Colon (tissue), 2 donors: ENCODE data around the gene IQGAP1.
"Not testable (repeated sequence)": the region's sequence is repeated elsewhere in the genome, so short reads cannot be mapped to it uniquely, and the experiment has no call there.

Experiments used
- FAIRE-seq: peaks from 2 replicates; lab custom pipeline; 2012; peaks lifted over from hg19 to GRCh38; lab: Jason Lieb, UNC
- donor health status: control.
- donor health status: control.

Gene IQGAP1

GRCh38 chr15:90483637-90484036, 95.6 kb downstream of the IQGAP1 start:
- FAIRE-seq = no peak

GRCh38 chr15:90487186-90487585, 99.1 kb downstream of the IQGAP1 start:
- FAIRE-seq = no peak

GRCh38 chr15:90489514-90489913, 101.5 kb downstream of the IQGAP1 start:
- no peak for FAIRE-seq

GRCh38 chr15:90489944-90490343, 101.9 kb downstream of the IQGAP1 start:
- FAIRE-seq = no peak

- no peak for FAIRE-seq
Measured at GRCh38 chr15:90493647-90494046, 105.6 kb downstream of the IQGAP1 start.

GRCh38 chr15:90495067-90495466, 107.0 kb downstream of the IQGAP1 start:
- no peak for FAIRE-seq

GRCh38 chr15:90496791-90497190, 108.7 kb downstream of the IQGAP1 start:
- no peak for FAIRE-seq

- no peak for FAIRE-seq
Measured at GRCh38 chr15:90497376-90497775, 109.3 kb downstream of the IQGAP1 start.

GRCh38 chr15:90497912-90498311, 109.9 kb downstream of the IQGAP1 start:
- FAIRE-seq = no peak

- FAIRE-seq = no peak
Measured at GRCh38 chr15:90500171-90500570, 112.1 kb downstream of the IQGAP1 start.

GRCh38 chr15:90501898-90502297, 113.9 kb downstream of the IQGAP1 start:
- no peak for FAIRE-seq

- FAIRE-seq = not testable (repeated sequence)
Measured at GRCh38 chr15:90510781-90511180, 122.7 kb downstream of the IQGAP1 start.

GRCh38 chr15:90511211-90511618, 123.2 kb downstream of the IQGAP1 start:
- not testable (repeated sequence) for FAIRE-seq

- FAIRE-seq = no peak
Measured at GRCh38 chr15:90512276-90512675, 124.2 kb downstream of the IQGAP1 start.

GRCh38 chr15:90512981-90513380, 124.9 kb downstream of the IQGAP1 start:
- no peak for FAIRE-seq

- FAIRE-seq = no peak
Measured at GRCh38 chr15:90513448-90513847, 125.4 kb downstream of the IQGAP1 start.

GRCh38 chr15:90513893-90514292, 125.9 kb downstream of the IQGAP1 start:
- not testable (repeated sequence) for FAIRE-seq

GRCh38 chr15:90519688-90520087, 131.6 kb downstream of the IQGAP1 start:
- FAIRE-seq = no peak

GRCh38 chr15:90520365-90520764, 132.3 kb downstream of the IQGAP1 start:
- FAIRE-seq = no peak

- FAIRE-seq = no peak
Measured at GRCh38 chr15:90523373-90523772, 135.3 kb downstream of the IQGAP1 start.

- not testable (repeated sequence) for FAIRE-seq
Measured at GRCh38 chr15:90524018-90524803, 136.2 kb downstream of the IQGAP1 start.

- FAIRE-seq = no peak
Measured at GRCh38 chr15:90529011-90529370, 140.9 kb downstream of the IQGAP1 start.

GRCh38 chr15:90529371-90530249, 141.6 kb downstream of the IQGAP1 start, which contains the start of gene CRTC3:
Gene CRTC3 (plus strand): TSS chr15:90529923. CDS start chr15:90530072, 149 bp downstream.
- FAIRE-seq = no peak
